Sigmoid colon (tissue), 7 donors: ENCODE measurements around the gene GRIK5. TPM values are rescaled to one million over a fixed set of nuclear protein-coding genes. Genes with fewer than 3 reads are reported as not detected.

ENCODE experiments used
- DNase-seq: peaks from one replicate; pipeline ENCODE4 v3.0.0-alpha.2; 2019
- H3K27ac ChIP-seq, 4 donors: fragments of 200-600 bp; sonication (generic); one replicate each; pipeline ENCODE4 v1.5.1; 2016 to 2019; ENCODE audit warnings: mild to moderate bottlenecking in 1 of 4
- H3K27me3 ChIP-seq, 3 donors: fragments of 200-600 bp; sonication (generic); one replicate each; pipeline ENCODE4 v1.5.1; 2019; ENCODE audit warnings: mild to moderate bottlenecking in 1 of 3
- H3K36me3 ChIP-seq, 4 donors: fragments of 200-600 bp; sonication (generic); one replicate each; pipeline ENCODE4 v1.5.1; 2016 to 2019
- H3K4me1 ChIP-seq, 4 donors: fragments of 200-600 bp; sonication (generic); one replicate each; pipeline ENCODE4 v1.5.1; 2017 to 2019
- H3K4me3 ChIP-seq, 4 donors: fragments of 200-600 bp; sonication (generic); one replicate each; pipeline ENCODE4 v1.5.1; 2017 to 2019; ENCODE audit warnings: mild to moderate bottlenecking in 2 of 4, moderate library complexity in 1 of 4
- H3K9me3 ChIP-seq, 4 donors: fragments of 200-600 bp in 3 of 4; sonication (generic) in 3 of 4; one replicate each; pipeline versions ENCODE4 v1.5.1 to v1.6.1; 2013 to 2019
- CTCF ChIP-seq, 4 experiments: fragments of 450-650 bp in 3 of 4; fragments of 200-600 bp in 1 of 4; IDR thresholded peaks; one replicate each; pipeline ENCODE4 v1.5.1; 2016 to 2019; ENCODE audit warnings: antibody characterized with exemption in 4 of 4, mild to moderate bottlenecking in 3 of 4, moderate library complexity in 2 of 4
- EP300 ChIP-seq, 4 donors: sonication (generic); formaldehyde crosslinking; IDR thresholded peaks; one replicate each; pipeline ENCODE4 v1.6.1; 2017; ENCODE audit warnings: antibody characterized with exemption in 4 of 4
- POLR2A ChIP-seq, 2 donors: fragments of 450-650 bp; IDR thresholded peaks; one replicate each; pipeline ENCODE4 v1.6.1; 2016; ENCODE audit warnings: antibody characterized with exemption in 2 of 2, mild to moderate bottlenecking in 2 of 2, moderate library complexity in 2 of 2
- POLR2AphosphoS5 ChIP-seq, 4 donors: sonication (generic); formaldehyde crosslinking; IDR thresholded peaks; one replicate each; pipeline ENCODE4 v1.6.1; 2017; ENCODE audit warnings: antibody characterized with exemption in 4 of 4
- WGBS, 2 donors: extraction: QIAGEN DNeasy Blood & Tissue Kit; methylation state at CpG; one replicate each; pipeline ENCODE4 v1.1.7; 2013; 5-methylcytosine and 5-hydroxymethylcytosine counted together
- intact Hi-C: fragments of 100-400 bp; cut with DNase I; formaldehyde crosslinking; loops from one replicate; pipeline ENCODE4 v1.15.1; 2023
- polyA plus RNA-seq, 3 donors: library from polyadenylated mRNA; stranded (reverse); fragments of 200-250 nt; gene quantifications; one replicate each; pipeline ENCODE4 v1.2.3, GENCODE V29; 2013
- total RNA-seq, 4 donors: library from RNA; depleted of rRNA; stranded (reverse); fragments of >200 nt; gene quantifications; one replicate each; pipeline ENCODE4 v1.1.0, GENCODE V29; 2016
- donor health status: healthy with polysubstance abuse.
- donor health status: Bipolar disorder and iron deficiency.
- donor health status: healthy.

Gene GRIK5
- total and polyA plus RNA-seq, 7 donors, result under 0.01 to 23.3 (median 10.3) TPM; not detected in 1

DNA sequence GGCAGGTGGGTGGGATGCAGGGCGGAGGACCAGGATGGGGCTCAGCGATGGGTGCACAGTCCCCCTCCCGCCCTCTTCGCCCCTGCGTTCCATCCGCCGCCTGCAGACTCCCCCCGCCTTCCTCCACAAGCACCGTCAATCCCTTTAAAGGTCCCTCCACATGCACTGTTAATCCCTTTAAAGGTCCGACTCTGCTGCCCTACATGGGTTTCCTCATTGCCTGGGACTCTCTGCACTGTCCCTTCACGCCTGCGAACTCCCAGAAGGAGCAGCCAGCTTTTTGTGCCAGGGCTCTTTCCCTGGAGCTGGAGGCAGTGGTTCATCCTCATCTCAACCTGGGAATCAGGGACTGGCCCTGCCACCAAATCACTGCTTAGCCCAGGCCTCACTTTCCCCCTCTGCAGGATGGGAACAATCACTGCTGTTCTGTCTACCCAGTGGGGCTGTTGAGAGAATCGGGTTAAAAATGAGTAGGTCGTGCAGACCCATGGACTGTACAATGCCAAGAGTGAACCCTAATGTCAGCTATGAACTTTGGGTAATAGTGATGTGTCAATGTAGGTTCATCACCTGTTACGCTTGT, 26.3 kb upstream of the GRIK5 start:
- TF ChIP-seq POLR2AphosphoS5 (IDR thresholded peaks at IDR 0.05), result peak in 2 of 4 donors; percentile 22 to 28
- no peak for TF ChIP-seq EP300 (IDR thresholded peaks at IDR 0.05)
- peak overlapping the region; percentile 27 to 54 (median 47) for H3K4me3 ChIP-seq
- no peaks in the 10 kb centered on the region for H3K27me3 ChIP-seq
- DNase-seq, result no peak
- peaks cover 0 to 38% (median 32%) of the 10 kb centered on the region in 4 donors for H3K4me1 ChIP-seq
- H3K36me3 ChIP-seq, result no peaks in the 10 kb centered on the region
- H3K9me3 ChIP-seq, result no peaks in the 10 kb centered on the region
- peak overlapping the region; percentile 71 to 82 (median 74) for H3K27ac ChIP-seq
- WGBS, 2 donors, result 67 to 71% methylated on average over 15 of the region's 15 CpGs
- intact Hi-C loops, result no loop called here

GRCh38 chr19:42095814-42096230, 25.8 kb upstream of the GRIK5 start:
- Histone ChIP-seq H3K36me3 (no peaks in the 10 kb centered on the region), H3K4me3 (peak overlapping the region; percentile 27 to 54 (median 47)), H3K27ac (peak overlapping the region; percentile 71 to 82 (median 74)), H3K4me1 (peaks cover 0 to 38% (median 32%) of the 10 kb centered on the region in 4 donors), H3K9me3 (no peaks in the 10 kb centered on the region), H3K27me3 (no peaks in the 10 kb centered on the region)
- 39 to 59% methylated on average over 28 of the region's 28 CpGs for WGBS, 2 donors
- no peak for DNase-seq
- TF ChIP-seq CTCF (IDR thresholded peaks at IDR 0.05), result no peak
- no peak for TF ChIP-seq POLR2A (IDR thresholded peaks at IDR 0.05)
- no peak for TF ChIP-seq POLR2AphosphoS5 (IDR thresholded peaks at IDR 0.05)
- no peak for TF ChIP-seq EP300 (IDR thresholded peaks at IDR 0.05)
- intact Hi-C loops, result no loop called here

DNA sequence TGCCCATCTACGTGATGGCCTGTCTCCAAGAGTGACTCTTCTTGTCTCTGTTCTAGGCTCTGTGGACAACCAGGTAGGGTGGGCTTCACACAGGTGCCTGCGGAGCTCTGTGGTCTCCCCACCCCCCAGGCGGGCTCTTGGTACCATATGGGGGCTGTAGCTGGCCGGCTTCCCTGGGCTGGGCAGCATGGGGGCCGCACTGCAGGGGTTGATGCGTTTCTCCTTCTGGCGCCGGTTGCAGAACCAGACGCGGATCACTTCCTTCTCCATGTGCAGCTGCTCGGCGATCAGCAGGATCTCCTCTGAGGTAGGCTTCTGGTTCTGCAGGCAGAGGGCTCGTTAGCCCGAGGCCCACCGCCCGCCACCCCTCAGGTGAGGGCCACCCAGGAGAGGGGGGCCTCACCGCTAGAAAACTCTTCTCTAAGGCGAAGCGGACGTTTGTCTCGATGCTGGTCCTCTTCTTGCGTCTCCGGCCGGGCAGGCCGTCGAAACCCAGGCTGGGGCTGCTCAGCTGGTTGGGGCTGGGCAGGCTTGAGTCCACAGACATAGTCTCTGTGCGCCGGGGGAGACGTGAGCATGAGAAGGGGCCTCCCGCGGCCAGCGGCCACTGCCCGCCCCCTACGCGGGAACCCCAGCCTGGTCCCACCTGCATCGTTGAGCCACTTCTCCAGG, 25.3 kb upstream of the GRIK5 start:
- WGBS, 2 donors, result 90 to 91% methylated on average over 36 of the region's 36 CpGs
- H3K27me3 ChIP-seq, result no peaks in the 10 kb centered on the region
- H3K4me1 ChIP-seq, result peaks cover 0 to 38% (median 32%) of the 10 kb centered on the region in 4 donors
- no peaks in the 10 kb centered on the region for H3K9me3 ChIP-seq
- peak overlapping the region; percentile 71 to 82 (median 74) for H3K27ac ChIP-seq
- no peak for TF ChIP-seq CTCF (IDR thresholded peaks at IDR 0.05)
- no peak for TF ChIP-seq POLR2A (IDR thresholded peaks at IDR 0.05)
- no peak for TF ChIP-seq EP300 (IDR thresholded peaks at IDR 0.05)
- no peak for TF ChIP-seq POLR2AphosphoS5 (IDR thresholded peaks at IDR 0.05)
- no peaks in the 10 kb centered on the region for H3K36me3 ChIP-seq
- no peak for DNase-seq
- intact Hi-C loops, result no loop called here
- H3K4me3 ChIP-seq, result peak overlapping the region in 3 of 4 donors; percentile 45 to 54 (median 49)

- no peaks in the 10 kb centered on the region for H3K27me3 ChIP-seq
- WGBS, 2 donors, result 33 to 71% methylated on average over 4 of the region's 4 CpGs
These were observed 23.9 kb upstream of the GRIK5 start for GRCh38 chr19:42093926-42094325.

More at GRCh38 chr19:42093926-42094325, 23.9 kb upstream of the GRIK5 start:
- Histone ChIP-seq H3K9me3 (no peaks in the 10 kb centered on the region), H3K4me1 (peaks cover 0 to 44% (median 38%) of the 10 kb centered on the region in 4 donors), H3K4me3 (no peak overlapping the region), H3K27ac (no peak overlapping the region), H3K36me3 (no peaks in the 10 kb centered on the region)
- intact Hi-C loops, result no loop called here
- no peak for TF ChIP-seq POLR2AphosphoS5 (IDR thresholded peaks at IDR 0.05)
- no peak for TF ChIP-seq EP300 (IDR thresholded peaks at IDR 0.05)
- no peak for TF ChIP-seq CTCF (IDR thresholded peaks at IDR 0.05)
- no peak for TF ChIP-seq POLR2A (IDR thresholded peaks at IDR 0.05)
- no peak for DNase-seq
